ENCODE measurements around the gene BST2.

DNA sequence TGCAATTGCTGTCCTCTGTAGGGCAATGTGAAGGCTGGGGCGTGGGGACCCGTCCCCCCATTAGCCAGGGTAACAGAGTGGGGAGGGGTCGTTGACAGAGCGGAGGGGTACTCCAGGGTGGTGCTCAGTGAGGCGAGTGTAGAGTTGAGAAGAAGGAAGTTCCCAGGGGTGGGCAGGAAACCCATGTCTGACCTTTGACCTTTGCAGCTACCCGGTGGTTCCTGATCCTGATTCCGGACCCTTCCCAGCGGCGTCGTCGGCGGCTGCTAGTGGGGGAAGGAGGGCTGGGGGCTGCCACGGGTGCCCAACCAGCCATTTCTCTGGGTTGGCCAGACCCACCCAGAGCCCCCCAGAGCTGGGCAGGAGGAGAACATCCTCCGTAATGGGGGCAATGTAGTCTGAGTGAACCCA is 26.2 kb downstream of the BST2 start:
- TF ChIP-seq, protein P1, sequence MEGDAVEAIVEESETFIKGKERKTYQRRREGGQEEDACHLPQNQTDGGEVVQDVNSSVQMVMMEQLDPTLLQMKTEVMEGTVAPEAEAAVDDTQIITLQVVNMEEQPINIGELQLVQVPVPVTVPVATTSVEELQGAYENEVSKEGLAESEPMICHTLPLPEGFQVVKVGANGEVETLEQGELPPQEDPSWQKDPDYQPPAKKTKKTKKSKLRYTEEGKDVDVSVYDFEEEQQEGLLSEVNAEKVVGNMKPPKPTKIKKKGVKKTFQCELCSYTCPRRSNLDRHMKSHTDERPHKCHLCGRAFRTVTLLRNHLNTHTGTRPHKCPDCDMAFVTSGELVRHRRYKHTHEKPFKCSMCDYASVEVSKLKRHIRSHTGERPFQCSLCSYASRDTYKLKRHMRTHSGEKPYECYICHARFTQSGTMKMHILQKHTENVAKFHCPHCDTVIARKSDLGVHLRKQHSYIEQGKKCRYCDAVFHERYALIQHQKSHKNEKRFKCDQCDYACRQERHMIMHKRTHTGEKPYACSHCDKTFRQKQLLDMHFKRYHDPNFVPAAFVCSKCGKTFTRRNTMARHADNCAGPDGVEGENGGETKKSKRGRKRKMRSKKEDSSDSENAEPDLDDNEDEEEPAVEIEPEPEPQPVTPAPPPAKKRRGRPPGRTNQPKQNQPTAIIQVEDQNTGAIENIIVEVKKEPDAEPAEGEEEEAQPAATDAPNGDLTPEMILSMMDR (IDR thresholded peaks at IDR 0.05), result no peak
- TF ChIP-seq POLR2AphosphoS5 (IDR thresholded peaks at IDR 0.05; ENCODE audit: low read depth, low read length) (no peak), TAF1 (IDR thresholded peaks at IDR 0.05; ENCODE audit: borderline replicate concordance, low read depth, low read length) (no peak), JUND (IDR thresholded peaks at IDR 0.05) (no peak), FOXM1 (IDR thresholded peaks at IDR 0.05; ENCODE audit: low read depth) (no peak), RCOR1 (IDR thresholded peaks at IDR 0.05; ENCODE audit: low read length) (no peak), RFX5 (IDR thresholded peaks at IDR 0.05; ENCODE audit: low read length) (no peak), MXI1 (IDR thresholded peaks at IDR 0.05; ENCODE audit: low read depth, low read length) (no peak)
- TF ChIP-seq, protein P2, sequence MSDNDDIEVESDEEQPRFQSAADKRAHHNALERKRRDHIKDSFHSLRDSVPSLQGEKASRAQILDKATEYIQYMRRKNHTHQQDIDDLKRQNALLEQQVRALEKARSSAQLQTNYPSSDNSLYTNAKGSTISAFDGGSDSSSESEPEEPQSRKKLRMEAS (IDR thresholded peaks at IDR 0.05; ENCODE audit: low read depth), result no peak
